GM20431 (cell line): Measurements from ENCODE around the gene TSPAN7.

Source experiments
- in situ Hi-C: fragments of 300-500 bp; cut with MseI, MboI; formaldehyde crosslinking; loops from one replicate; pipeline ENCODE4 v1.15.0; 2020; ENCODE audit warnings: low sequenced_read_pairs; ENCODE audit not compliant: unreplicated experiment

TSPAN7 gene, protein sequence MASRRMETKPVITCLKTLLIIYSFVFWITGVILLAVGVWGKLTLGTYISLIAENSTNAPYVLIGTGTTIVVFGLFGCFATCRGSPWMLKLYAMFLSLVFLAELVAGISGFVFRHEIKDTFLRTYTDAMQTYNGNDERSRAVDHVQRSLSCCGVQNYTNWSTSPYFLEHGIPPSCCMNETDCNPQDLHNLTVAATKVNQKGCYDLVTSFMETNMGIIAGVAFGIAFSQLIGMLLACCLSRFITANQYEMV

GRCh38 chrX:38561126-38561868 lies at the start of gene TSPAN7:
TSS of gene TSPAN7 (plus strand) at chrX:38561542. CDS start at chrX:38561547, 5 bp downstream.
- in situ Hi-C loops: no loop called here

DNA sequence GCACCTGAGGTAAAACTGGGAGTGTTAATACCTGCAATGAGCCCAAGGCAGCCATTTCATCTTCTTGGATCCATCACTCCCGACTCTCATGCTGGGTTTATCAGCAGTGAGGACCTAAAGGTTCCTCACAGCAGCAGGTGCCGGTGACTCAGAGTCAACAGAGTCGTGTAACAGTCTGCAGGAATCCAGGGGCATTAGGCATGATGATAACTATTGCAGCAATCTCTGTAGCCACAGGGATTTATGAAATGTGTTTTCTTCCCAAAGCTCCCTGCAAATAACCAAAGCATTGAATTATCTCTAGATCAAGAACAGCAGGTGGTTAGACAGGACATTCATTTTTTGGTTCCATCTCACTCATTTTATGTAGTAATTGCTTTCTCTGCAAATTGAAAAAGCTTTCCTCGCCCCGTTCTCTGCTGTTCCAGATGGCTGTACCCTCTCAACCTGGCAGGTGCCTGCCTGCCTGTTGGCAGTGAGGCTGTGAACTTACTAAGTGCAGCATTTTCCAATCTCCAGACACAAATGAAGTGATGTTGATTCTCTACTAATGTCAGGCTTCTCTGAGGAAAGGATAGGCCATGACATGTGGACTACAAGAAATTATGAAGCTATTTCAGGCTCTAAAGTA lies 48.1 kb upstream of the TSPAN7 start:
- in situ Hi-C loops: no loop called here

DNA sequence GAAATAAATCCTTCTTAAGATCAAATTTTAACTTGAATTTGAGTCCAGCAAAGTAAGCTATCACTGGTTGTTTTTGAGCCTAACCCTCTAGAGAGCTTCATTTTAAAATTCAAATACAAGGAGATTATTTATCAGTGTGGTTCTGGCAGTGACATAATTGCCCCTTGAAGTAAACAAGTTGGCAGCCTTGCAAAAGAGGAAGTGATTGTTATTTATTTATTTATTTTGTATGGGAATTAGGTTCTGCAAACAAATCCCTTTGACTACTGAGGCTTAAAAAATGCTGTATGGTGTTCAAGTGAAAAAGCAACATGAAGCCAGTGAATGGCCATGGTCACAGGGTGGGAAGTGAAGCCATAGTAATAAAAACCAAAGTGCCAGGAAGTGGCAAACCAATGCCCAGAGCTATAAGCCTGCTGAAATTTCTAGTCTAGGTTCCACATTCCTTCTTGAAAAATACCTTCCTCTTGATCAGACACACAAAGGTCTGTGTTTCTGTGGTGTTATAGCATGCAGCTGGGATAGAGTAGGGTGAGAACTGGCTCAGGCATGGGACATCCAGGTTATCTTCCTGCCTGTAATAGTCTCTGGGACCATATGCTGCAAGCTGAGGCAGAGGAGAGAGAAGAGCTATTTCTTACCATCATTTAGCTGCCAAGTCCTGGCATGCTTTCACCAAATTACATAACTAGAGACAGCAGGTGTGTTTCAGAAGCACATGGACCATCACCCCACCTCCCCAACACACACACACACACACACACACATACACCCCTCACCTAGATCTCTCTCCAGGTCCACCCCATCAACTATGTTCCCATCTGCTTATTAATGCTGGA lies 47.1 kb upstream of the TSPAN7 start:
- in situ Hi-C loops: no loop called here

- in situ Hi-C loops: no loop called here
These were observed 46.1 kb upstream of the TSPAN7 start for GRCh38 chrX:38515291-38515690.

DNA sequence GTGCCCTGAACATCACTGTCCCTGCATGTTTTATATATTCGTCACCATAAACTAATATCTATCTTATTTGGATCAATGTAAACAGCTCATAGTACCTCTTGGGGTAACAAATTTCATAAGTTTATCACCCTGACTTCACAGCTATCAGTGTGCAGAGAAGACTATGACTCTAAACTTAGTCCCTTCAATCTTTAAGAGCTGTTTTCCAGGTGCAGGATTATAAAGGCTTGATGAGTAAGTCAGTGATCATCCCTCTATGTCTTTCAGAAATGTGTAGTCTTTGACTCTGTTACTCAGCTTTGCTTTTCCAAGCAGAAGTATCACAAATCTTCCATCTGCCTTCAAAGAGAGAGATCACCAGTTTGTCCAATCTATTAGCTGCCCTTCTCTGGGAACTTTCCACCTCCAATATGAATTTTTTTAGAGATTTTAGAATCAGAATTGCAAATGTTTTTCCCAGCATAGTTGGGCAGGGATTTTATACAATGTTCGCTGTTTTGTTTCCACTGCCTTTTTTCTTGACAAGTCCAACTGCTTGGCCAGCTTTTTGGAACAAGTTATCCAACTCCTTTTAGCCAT lies 45.1 kb upstream of the TSPAN7 start:
- in situ Hi-C loops: no loop called here

GRCh38 chrX:38519651-38520050 lies 41.7 kb upstream of the TSPAN7 start:
- in situ Hi-C loops: no loop called here

DNA sequence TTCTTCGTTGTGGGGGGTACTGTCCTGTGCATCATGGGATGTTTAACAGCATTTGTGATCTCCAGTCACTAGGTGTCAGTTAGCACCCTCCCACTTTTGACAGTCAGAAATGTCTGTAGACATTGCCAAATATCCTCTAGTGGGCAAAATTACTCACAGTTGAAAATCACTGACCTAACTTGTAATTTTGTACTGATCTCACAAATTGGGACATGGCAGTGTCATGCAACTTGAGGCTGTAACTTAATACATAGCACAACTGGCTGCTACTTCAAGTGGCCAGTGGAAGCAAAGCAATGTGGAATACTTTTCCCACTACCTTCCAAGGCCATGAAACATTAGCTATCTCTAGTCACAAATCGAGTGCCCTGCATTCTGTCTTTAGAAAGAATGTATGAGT lies 23.2 kb upstream of the TSPAN7 start:
- in situ Hi-C loops: no loop called here

GRCh38 chrX:38539748-38540147 lies 21.6 kb upstream of the TSPAN7 start:
- in situ Hi-C loops: no loop called here

DNA sequence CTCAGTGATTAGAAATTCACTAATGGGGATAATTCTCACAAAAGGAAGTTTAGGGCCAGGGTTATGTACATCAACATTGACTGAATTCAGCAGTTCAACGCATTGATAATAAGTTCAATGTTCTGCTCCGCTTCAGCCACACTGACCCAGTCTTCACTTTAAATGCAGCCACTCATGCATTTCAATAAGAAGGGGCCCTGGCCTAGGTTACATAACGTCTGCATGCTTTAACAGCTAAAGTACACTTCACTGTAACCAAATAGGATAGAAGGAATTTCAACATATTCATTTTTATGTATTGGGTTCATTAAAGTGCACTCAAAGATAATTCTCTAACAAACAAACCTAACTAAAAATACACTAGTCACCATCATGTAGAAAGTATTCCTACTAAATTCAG lies 12.8 kb upstream of the TSPAN7 start:
- in situ Hi-C loops: no loop called here

DNA sequence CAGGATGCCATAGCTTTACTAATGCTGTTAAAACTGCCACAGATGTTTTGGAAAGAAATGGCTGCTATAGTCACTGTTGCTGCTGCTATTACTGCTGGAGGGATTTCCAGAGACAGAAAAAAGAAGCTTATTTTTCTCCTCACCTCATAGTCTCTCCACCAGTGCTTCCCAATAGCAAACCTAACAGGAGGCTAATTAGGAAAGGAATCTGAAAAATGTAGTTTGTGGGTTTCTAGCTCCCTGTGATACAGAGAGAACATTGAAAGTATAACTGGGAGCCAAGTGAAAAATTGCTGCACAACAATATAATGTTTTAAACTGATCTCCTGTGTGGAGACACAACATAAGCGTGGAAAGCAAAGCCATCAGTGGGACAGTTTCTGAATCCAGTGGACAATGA lies 8.6 kb upstream of the TSPAN7 start:
- in situ Hi-C loops: no loop called here

GRCh38 chrX:38558686-38559085 lies 2.7 kb upstream of the TSPAN7 start:
- in situ Hi-C loops: no loop called here

GRCh38 chrX:38560776-38561125 lies 591 bp upstream of the TSPAN7 start:
- in situ Hi-C loops: no loop called here

DNA sequence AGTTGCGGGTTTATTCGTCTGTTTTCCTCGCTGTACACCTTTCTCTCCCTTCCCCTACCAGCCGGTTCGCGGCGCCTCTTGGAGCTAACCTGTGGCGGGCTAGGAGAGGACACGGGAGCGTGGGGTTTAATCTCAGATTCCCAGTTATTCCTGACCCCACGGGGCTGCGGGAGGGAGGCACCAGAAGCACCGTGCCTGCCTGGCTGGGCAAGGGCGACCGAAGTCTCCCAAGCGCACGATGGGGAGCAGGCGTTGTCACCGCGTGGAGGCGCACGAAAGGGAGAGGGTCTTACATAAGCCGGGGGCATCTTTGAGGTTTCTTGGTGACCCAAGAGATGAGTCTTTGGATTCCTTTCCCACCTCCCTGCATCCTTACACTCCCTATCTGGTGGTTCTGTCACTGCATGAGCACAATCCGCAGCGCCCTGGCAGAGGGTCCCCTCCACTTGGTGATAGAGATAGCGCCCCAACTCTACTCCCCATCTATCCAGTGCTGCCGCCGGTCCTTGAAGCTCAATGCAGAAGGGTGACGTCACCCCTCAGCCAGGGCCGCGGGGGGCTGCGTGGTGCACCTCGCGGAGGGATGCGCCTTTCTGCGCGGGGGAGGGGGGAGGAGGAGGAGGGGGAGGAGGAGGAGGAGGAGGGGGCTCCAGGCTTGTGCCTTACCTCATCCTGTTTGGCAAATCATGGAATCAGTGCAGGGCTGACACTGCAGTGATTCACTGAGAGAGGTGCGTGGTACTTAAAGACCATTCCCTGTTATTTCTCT lies 793 bp downstream of the TSPAN7 start:
- in situ Hi-C loops: no loop called here

DNA sequence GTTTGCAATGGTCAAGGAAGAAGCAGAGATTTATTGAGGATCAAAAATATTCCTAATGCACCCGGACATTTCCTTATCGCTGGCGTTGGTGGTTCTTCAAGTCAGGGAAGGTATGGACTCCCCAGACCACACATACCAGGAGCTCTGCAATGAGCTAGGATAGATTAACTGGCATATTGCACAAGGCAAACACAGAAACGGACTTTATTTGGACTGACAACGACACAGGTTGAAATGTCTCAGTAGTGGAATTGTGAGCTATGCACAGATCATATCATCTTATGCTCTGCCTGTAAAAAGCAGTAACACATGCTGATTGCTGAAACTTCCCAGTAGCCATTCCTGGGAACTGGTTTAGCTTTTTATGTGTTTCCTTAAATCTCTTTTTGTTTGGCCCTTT lies 1.7 kb downstream of the TSPAN7 start:
- in situ Hi-C loops: no loop called here

GRCh38 chrX:38570396-38570795 lies 9.1 kb downstream of the TSPAN7 start:
- in situ Hi-C loops: no loop called here

DNA sequence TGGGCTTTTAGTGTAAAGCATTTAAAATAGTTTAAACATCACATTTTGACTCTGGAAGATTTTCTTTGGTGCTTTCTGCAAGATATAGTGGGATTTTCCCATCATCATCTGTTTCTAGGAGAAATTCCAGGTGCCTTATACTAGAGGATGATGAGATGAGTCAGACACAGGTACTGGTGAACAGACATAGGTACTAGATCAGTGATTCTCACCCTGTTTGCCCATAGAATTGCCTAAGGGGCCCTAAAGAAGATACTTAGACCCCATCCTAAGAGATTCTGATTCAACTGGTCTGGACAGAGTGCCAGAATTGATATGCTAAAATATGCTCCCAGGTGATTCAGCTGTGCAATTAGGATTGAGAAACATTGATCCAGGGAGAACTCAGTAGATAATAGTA lies 9.7 kb downstream of the TSPAN7 start:
- in situ Hi-C loops: no loop called here

DNA sequence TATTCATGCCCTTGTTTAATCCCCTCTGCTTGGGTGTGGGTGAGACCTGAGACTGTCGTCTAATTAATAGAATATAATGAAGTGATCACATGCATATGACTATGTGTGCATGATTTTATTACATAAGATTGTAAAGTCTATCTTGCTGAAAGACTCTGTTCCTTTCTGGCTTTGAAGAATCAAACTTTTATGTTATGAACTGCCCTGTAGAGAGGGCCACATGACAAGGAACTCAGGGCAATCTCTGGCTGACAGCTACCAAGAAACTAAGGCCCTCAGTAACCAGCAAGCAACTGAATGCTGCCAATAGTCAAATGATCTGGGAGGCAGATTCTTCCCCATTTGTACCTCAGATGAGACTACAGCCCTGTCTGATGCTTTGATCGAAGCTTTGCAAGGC lies 13.5 kb downstream of the TSPAN7 start:
- in situ Hi-C loops: no loop called here

- in situ Hi-C loops: no loop called here
These were observed 14.5 kb downstream of the TSPAN7 start for GRCh38 chrX:38575888-38576287.

- in situ Hi-C loops: no loop called here
These were observed 16.4 kb downstream of the TSPAN7 start for GRCh38 chrX:38577738-38578137.

DNA sequence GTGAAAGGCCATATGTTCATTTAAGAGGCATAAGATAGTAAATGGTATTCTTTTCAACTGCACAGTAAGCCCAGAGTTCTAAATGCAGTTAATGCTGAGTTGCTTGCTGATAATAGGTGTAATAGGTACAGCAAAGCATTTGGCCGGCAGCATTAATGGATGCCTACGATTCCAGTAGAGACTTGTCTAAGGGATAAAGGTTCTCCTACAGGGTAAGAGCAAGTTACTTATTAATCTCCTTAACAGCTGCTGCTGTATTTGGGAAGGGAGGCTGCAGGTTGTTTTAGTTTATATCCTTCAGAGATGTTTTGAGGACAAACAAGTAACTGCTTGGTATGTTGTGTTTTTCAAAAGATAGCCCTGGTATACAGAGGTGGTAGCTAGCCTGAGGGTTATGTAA lies 16.8 kb downstream of the TSPAN7 start:
- in situ Hi-C loops: no loop called here
